ACC112 (cell line): Measurements from ENCODE around the gene SLC35D3.
A peak's percentile ranks its signal among the peaks of the same experiment; 100 is the strongest.
"Not testable (repeated sequence)": the region's sequence is repeated elsewhere in the genome, so short reads cannot be mapped to it uniquely, and the experiment has no call there.

ENCODE experiments used
- H2AFZ ChIP-seq: fragments of 200-600 bp; sonication (generic); one replicate; pipeline ENCODE4 v1.6.0; 2017; ENCODE audit warnings: antibody characterized with exemption, low read length; ENCODE audit not compliant: unreplicated experiment
- H3K27ac ChIP-seq: fragments of 200-600 bp; sonication (generic); 2 replicates; pipeline ENCODE4 v1.5.1; 2014; ENCODE audit warnings: low read depth, mild to moderate bottlenecking, antibody characterized with exemption, low read length, moderate library complexity
- H3K27me3 ChIP-seq: fragments of 200-600 bp; sonication (generic); 2 replicates; pipeline ENCODE4 v1.6.1; 2014; ENCODE audit warnings: mild to moderate bottlenecking, antibody characterized with exemption, low read length, moderate library complexity, mixed read lengths; ENCODE audit not compliant: insufficient read depth
- H3K36me3 ChIP-seq: fragments of 200-600 bp; sonication (generic); 2 replicates; pipeline ENCODE4 v1.6.1; 2016; ENCODE audit warnings: mild to moderate bottlenecking, antibody characterized with exemption, low read length, moderate library complexity, mixed read lengths; ENCODE audit not compliant: insufficient read depth
- H3K4me1 ChIP-seq: fragments of 200-600 bp; sonication (generic); one replicate; pipeline ENCODE4 v1.6.1; 2016; ENCODE audit warnings: low read length, mixed read lengths; ENCODE audit not compliant: insufficient read depth, unreplicated experiment, control insufficient read depth
- H3K4me3 ChIP-seq: fragments of 200-600 bp; sonication (generic); 2 replicates; pipeline ENCODE4 v1.5.1; 2014; ENCODE audit warnings: mild to moderate bottlenecking, low read depth, low read length
- H3K79me2 ChIP-seq: fragments of 200-600 bp; sonication (generic); one replicate; pipeline ENCODE4 v1.6.0; 2016; ENCODE audit warnings: low read length; ENCODE audit not compliant: control insufficient read depth, unreplicated experiment, insufficient read depth

The SLC35D3 gene

DNA sequence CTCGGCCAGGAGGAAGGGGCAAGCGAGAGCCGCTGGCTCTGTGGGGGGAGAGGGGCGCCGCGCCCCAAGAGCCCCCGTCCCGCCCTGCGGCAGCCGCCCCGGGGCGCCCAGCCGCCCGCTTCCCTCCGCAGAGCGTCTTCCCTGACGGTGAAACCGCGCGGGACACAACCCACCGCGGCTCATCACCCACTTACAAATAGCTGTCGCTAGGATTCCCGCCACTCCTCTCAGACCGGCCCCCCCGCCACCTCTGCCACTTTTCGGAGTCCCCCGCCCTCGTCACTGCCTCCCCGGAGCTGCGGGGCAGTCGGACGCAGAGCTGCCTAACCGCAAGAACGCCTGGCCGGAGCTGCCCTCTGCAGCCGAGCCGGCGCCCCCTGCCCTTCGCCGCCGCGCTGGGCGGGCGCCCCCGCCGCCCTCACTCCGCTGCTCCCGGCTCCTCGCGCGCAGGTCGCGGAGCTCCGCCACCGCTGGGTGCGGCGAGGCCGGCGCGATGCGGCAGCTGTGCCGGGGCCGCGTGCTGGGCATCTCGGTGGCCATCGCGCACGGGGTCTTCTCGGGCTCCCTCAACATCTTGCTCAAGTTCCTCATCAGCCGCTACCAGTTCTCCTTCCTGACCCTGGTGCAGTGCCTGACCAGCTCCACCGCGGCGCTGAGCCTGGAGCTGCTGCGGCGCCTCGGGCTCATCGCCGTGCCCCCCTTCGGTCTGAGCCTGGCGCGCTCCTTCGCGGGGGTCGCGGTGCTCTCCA lies at the start of gene SLC35D3:
SLC35D3 (plus strand) TSS at position 366 of the 749 bp plus-strand sequence; CDS start at position 494, 128 bp downstream.
- H3K27me3 ChIP-seq: peaks cover 60% of the 10 kb centered on the region
- no peak within 1 kb of the TSS for H3K27ac ChIP-seq
- H2AFZ ChIP-seq: peak within 1 kb of the TSS; percentile 80
- peak within 1 kb of the TSS; percentile 75 for H3K4me3 ChIP-seq
- no peaks in the 10 kb centered on the region for H3K36me3 ChIP-seq
- H3K4me1 ChIP-seq: no peaks in the 10 kb centered on the region
- no peaks in the 10 kb centered on the region for H3K79me2 ChIP-seq

- Histone ChIP-seq H3K36me3 (peaks cover 29% of the 10 kb centered on the region), H3K27ac (no peak overlapping the region), H2AFZ (no peak overlapping the region), H3K4me3 (no peak overlapping the region), H3K27me3 (no peaks in the 10 kb centered on the region), H3K4me1 (no peaks in the 10 kb centered on the region), H3K79me2 (no peaks in the 10 kb centered on the region)
Observed at GRCh38 chr6:136873748-136874147, 48.4 kb upstream of the SLC35D3 start.

GRCh38 chr6:136876469-136876868 lies 45.6 kb upstream of the SLC35D3 start:
- H3K27me3 ChIP-seq, H3K4me3 ChIP-seq, H3K27ac ChIP-seq, H2AFZ ChIP-seq, H3K79me2 ChIP-seq, H3K4me1 ChIP-seq: not testable (repeated sequence)
- H3K36me3 ChIP-seq: peaks cover 29% of the 10 kb centered on the region

DNA sequence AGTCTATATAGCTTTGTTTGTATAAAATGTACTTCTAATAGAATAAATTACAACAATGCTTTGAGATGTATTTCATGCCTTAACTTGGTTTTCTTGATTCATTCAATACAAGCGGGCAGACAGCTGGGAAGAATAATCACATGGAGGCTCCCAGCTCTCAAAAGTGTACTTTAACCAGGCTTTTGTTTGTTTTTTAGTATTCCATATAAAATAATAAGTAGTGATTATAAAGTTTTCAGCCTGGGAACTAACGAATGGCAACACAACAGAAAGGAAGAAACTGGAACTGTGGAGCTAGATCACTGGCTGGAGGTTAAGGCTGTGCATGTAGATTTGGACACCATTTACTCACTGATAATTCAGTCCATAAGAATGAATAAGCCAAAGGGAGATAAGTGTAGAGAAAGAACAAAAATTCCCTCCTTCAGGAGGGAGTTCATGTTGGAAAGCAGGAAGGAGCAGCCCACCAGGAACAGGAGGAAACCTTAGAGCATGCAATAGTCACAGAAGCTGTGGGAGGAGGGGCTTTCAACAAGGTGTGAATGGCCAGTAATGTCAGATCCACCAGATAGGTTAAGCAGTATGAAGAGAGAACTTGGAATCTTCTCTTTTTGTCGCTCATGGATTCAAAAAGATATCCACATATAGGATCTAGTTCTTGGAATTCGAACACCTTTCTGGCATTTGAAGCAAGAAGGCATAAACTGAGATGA lies 41.2 kb upstream of the SLC35D3 start:
- Histone ChIP-seq H3K4me3 (no peak overlapping the region), H2AFZ (no peak overlapping the region), H3K36me3 (no peaks in the 10 kb centered on the region), H3K79me2 (no peaks in the 10 kb centered on the region), H3K27ac (no peak overlapping the region), H3K27me3 (no peaks in the 10 kb centered on the region), H3K4me1 (no peaks in the 10 kb centered on the region)

- Histone ChIP-seq H3K79me2 (no peaks in the 10 kb centered on the region), H3K27ac (no peak overlapping the region)
Observed at GRCh38 chr6:136886091-136886490, 36.0 kb upstream of the SLC35D3 start.

DNA sequence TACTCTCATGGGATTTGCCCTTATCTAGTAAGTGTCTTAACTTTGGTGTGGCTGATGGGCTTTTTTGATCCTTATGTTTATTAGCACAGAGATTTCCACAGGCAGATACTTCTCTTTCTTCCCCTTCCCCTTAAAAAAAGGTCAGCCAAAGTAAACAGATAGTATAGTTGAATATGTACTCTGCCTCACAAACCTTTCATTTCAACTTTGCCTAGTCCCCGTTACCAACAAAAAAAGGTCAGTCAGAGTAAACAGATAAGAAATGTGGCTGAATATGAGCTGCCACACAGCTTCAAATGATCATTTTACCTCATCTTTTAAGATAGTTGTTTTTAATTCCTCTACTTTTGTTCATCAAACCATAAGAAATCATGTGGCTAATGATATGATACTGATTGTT lies 34.1 kb upstream of the SLC35D3 start:
- H2AFZ ChIP-seq: no peak overlapping the region
- peaks cover 2% of the 10 kb centered on the region for H3K4me1 ChIP-seq
- H3K27ac ChIP-seq: no peak overlapping the region
- H3K27me3 ChIP-seq: no peaks in the 10 kb centered on the region
- no peaks in the 10 kb centered on the region for H3K79me2 ChIP-seq
- H3K36me3 ChIP-seq: no peaks in the 10 kb centered on the region
- H3K4me3 ChIP-seq: no peak overlapping the region

More at GRCh38 chr6:136886091-136886490, 36.0 kb upstream of the SLC35D3 start:
- H3K36me3 ChIP-seq: no peaks in the 10 kb centered on the region
- H3K27me3 ChIP-seq: no peaks in the 10 kb centered on the region
- peaks cover 2% of the 10 kb centered on the region for H3K4me1 ChIP-seq
- no peak overlapping the region for H3K4me3 ChIP-seq
- H2AFZ ChIP-seq: no peak overlapping the region

DNA sequence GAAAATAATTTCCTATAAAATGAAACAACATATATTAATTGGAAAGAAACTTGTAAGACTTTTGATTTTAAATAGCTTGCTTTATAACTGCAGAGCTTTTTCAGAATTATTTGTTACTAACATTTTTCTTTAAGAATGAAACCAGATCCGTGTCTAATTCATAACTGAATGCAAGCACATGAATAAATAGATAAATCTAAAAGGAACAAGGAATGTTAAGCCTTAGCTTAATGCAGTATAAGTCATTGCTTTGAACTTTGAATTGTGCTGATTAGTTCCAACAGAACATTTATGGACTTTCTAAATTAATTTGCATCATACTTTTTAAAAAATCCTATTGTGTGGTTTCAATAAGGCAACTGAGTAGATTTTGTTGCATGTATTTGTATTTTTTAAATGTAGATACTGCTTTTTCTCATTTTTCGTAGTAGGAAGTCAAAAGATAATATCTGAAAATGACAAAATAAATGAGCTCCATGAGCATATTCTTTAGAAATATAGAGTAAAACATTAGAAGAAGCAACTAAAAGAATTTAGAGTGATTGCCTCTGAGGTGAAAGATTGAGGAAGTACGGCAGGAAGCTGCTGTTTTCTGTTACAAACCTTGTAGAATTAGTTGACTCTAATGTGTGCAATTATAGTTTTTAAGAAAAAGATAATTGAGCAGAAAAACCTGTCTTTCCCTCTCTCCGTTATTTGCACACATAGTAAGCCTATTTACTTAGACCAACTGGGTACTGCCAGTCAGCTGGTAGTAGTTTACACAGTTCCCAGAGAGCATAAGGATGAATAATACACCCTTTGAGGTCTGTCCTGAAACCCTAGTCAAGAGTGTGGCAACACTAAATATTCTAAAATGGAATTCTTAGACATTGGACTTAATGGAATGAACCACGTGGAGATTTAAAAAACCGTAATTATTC lies 32.6 kb upstream of the SLC35D3 start:
- Histone ChIP-seq H3K27me3 (no peaks in the 10 kb centered on the region), H3K4me1 (peaks cover 2% of the 10 kb centered on the region), H3K4me3 (no peak overlapping the region), H3K36me3 (no peaks in the 10 kb centered on the region), H3K27ac (no peak overlapping the region), H2AFZ (no peak overlapping the region), H3K79me2 (no peaks in the 10 kb centered on the region)

DNA sequence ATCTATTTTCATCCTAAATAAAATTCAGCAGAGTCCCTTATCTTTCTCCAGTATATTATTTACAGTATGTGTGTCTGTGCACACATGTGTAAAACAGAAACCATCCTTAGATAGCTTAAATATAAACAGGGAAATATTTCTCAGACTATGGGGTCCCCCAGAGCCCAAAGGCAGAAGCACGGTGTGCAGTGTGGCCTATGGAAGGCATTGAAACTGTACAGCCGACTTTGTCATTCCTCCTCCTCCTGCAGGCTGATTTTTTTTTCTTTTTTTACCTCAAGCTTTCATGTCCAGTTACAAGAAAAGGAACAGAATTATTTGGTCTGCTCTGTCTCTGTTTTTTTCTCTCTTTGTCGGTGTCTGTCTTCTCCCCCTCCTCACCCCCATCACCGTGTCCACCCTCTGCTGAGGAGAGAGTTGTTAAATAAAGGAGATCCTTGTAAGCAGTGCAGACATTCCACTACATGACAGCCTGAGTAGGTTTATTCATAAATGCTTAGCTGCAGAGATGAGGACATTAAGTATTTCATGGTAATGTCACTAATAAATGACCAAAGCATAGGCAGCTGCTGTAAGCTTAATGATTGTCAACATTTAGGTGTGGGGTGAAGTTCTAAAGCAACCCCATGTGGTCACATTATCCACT lies 31.8 kb upstream of the SLC35D3 start:
- Histone ChIP-seq H3K27me3 (no peaks in the 10 kb centered on the region), H3K4me1 (peaks cover 2% of the 10 kb centered on the region), H3K79me2 (no peaks in the 10 kb centered on the region), H2AFZ (no peak overlapping the region), H3K4me3 (no peak overlapping the region), H3K36me3 (no peaks in the 10 kb centered on the region), H3K27ac (no peak overlapping the region)

- Histone ChIP-seq H3K4me3 (no peak overlapping the region), H3K27ac (no peak overlapping the region), H3K27me3 (no peaks in the 10 kb centered on the region), H2AFZ (no peak overlapping the region), H3K4me1 (peaks cover 2% of the 10 kb centered on the region), H3K79me2 (no peaks in the 10 kb centered on the region), H3K36me3 (no peaks in the 10 kb centered on the region)
Observed at GRCh38 chr6:136890986-136891385, 31.1 kb upstream of the SLC35D3 start.

- no peaks in the 10 kb centered on the region for H3K27me3 ChIP-seq
- no peak overlapping the region for H3K27ac ChIP-seq
- no peak overlapping the region for H3K4me3 ChIP-seq
- no peak overlapping the region for H2AFZ ChIP-seq
- H3K36me3 ChIP-seq: no peaks in the 10 kb centered on the region
- no peaks in the 10 kb centered on the region for H3K4me1 ChIP-seq
- no peaks in the 10 kb centered on the region for H3K79me2 ChIP-seq
Observed at GRCh38 chr6:136893187-136893586, 28.9 kb upstream of the SLC35D3 start.
